ENCODE measurements around the gene STK17B.

DNA sequence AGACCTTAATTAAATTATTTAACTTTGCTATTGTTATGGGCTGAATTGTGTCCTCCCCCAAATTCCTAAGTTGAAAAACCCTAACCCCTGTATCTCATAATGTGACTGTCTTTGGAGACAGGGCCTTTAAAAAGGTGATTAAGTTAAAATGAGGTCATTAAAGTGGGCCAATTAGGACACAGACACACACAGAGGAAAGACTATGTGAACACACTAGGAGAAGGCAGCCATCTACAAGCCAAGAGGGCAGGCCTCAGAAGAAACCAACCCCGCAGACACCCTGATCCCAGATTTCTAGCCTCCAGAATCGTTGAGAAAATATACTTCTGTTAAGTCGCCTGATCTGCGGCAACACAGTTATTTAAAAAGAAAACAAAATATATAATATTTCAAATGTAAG is 6.4 kb downstream of the STK17B start:
- TF ChIP-seq, protein P1, sequence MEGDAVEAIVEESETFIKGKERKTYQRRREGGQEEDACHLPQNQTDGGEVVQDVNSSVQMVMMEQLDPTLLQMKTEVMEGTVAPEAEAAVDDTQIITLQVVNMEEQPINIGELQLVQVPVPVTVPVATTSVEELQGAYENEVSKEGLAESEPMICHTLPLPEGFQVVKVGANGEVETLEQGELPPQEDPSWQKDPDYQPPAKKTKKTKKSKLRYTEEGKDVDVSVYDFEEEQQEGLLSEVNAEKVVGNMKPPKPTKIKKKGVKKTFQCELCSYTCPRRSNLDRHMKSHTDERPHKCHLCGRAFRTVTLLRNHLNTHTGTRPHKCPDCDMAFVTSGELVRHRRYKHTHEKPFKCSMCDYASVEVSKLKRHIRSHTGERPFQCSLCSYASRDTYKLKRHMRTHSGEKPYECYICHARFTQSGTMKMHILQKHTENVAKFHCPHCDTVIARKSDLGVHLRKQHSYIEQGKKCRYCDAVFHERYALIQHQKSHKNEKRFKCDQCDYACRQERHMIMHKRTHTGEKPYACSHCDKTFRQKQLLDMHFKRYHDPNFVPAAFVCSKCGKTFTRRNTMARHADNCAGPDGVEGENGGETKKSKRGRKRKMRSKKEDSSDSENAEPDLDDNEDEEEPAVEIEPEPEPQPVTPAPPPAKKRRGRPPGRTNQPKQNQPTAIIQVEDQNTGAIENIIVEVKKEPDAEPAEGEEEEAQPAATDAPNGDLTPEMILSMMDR (conservative IDR thresholded peaks at IDR 0.05; ENCODE audit: low read depth in 2 of 2), result no peak
- TF ChIP-seq POLR2AphosphoS5 (IDR thresholded peaks at IDR 0.05; ENCODE audit: low read depth) (no peak), EZH2 (IDR thresholded peaks at IDR 0.05; ENCODE audit: low read depth, unreplicated experiment) (no peak), EZH2phosphoT487 (IDR thresholded peaks at IDR 0.05; ENCODE audit: unreplicated experiment) (no peak)
- TF ChIP-seq, protein P2, sequence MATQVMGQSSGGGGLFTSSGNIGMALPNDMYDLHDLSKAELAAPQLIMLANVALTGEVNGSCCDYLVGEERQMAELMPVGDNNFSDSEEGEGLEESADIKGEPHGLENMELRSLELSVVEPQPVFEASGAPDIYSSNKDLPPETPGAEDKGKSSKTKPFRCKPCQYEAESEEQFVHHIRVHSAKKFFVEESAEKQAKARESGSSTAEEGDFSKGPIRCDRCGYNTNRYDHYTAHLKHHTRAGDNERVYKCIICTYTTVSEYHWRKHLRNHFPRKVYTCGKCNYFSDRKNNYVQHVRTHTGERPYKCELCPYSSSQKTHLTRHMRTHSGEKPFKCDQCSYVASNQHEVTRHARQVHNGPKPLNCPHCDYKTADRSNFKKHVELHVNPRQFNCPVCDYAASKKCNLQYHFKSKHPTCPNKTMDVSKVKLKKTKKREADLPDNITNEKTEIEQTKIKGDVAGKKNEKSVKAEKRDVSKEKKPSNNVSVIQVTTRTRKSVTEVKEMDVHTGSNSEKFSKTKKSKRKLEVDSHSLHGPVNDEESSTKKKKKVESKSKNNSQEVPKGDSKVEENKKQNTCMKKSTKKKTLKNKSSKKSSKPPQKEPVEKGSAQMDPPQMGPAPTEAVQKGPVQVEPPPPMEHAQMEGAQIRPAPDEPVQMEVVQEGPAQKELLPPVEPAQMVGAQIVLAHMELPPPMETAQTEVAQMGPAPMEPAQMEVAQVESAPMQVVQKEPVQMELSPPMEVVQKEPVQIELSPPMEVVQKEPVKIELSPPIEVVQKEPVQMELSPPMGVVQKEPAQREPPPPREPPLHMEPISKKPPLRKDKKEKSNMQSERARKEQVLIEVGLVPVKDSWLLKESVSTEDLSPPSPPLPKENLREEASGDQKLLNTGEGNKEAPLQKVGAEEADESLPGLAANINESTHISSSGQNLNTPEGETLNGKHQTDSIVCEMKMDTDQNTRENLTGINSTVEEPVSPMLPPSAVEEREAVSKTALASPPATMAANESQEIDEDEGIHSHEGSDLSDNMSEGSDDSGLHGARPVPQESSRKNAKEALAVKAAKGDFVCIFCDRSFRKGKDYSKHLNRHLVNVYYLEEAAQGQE (IDR thresholded peaks at IDR 0.05; ENCODE audit: unreplicated experiment), result no peak
- TF ChIP-seq, protein P3, sequence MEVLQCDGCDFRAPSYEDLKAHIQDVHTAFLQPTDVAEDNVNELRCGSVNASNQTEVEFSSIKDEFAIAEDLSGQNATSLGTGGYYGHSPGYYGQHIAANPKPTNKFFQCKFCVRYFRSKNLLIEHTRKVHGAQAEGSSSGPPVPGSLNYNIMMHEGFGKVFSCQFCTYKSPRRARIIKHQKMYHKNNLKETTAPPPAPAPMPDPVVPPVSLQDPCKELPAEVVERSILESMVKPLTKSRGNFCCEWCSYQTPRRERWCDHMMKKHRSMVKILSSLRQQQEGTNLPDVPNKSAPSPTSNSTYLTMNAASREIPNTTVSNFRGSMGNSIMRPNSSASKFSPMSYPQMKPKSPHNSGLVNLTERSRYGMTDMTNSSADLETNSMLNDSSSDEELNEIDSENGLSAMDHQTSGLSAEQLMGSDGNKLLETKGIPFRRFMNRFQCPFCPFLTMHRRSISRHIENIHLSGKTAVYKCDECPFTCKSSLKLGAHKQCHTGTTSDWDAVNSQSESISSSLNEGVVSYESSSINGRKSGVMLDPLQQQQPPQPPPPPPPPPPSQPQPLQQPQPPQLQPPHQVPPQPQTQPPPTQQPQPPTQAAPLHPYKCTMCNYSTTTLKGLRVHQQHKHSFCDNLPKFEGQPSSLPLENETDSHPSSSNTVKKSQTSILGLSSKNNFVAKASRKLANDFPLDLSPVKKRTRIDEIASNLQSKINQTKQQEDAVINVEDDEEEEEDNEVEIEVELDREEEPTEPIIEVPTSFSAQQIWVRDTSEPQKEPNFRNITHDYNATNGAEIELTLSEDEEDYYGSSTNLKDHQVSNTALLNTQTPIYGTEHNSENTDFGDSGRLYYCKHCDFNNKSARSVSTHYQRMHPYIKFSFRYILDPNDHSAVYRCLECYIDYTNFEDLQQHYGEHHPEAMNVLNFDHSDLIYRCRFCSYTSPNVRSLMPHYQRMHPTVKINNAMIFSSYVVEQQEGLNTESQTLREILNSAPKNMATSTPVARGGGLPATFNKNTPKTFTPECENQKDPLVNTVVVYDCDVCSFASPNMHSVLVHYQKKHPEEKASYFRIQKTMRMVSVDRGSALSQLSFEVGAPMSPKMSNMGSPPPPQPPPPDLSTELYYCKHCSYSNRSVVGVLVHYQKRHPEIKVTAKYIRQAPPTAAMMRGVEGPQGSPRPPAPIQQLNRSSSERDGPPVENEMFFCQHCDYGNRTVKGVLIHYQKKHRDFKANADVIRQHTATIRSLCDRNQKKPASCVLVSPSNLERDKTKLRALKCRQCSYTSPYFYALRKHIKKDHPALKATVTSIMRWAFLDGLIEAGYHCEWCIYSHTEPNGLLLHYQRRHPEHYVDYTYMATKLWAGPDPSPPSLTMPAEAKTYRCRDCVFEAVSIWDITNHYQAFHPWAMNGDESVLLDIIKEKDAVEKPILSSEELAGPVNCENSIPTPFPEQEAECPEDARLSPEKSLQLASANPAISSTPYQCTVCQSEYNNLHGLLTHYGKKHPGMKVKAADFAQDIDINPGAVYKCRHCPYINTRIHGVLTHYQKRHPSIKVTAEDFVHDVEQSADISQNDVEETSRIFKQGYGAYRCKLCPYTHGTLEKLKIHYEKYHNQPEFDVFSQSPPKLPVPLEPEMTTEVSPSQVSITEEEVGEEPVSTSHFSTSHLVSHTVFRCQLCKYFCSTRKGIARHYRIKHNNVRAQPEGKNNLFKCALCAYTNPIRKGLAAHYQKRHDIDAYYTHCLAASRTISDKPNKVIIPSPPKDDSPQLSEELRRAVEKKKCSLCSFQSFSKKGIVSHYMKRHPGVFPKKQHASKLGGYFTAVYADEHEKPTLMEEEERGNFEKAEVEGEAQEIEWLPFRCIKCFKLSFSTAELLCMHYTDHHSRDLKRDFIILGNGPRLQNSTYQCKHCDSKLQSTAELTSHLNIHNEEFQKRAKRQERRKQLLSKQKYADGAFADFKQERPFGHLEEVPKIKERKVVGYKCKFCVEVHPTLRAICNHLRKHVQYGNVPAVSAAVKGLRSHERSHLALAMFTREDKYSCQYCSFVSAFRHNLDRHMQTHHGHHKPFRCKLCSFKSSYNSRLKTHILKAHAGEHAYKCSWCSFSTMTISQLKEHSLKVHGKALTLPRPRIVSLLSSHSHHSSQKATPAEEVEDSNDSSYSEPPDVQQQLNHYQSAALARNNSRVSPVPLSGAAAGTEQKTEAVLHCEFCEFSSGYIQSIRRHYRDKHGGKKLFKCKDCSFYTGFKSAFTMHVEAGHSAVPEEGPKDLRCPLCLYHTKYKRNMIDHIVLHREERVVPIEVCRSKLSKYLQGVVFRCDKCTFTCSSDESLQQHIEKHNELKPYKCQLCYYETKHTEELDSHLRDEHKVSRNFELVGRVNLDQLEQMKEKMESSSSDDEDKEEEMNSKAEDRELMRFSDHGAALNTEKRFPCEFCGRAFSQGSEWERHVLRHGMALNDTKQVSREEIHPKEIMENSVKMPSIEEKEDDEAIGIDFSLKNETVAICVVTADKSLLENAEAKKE (CRISPR knock-in tag; IDR thresholded peaks at IDR 0.05), result no peak

All from GM23338 (cell line).